Retinal pigment epithelial cell (primary cell): Measurements from ENCODE around the gene RRP9.
A peak's percentile ranks its signal among the peaks of the same experiment; 100 is the strongest.

Source experiments
- DNase-seq: peaks from one replicate; pipeline ENCODE4 v3.0.0-alpha.2; 2010; ENCODE audit warnings: low read depth
- H3K4me3 ChIP-seq: 2 replicates; pipeline ENCODE4 v1.5.1; 2011; ENCODE audit warnings: mild to moderate bottlenecking, low read length, control low read depth, moderate library complexity
- CTCF ChIP-seq: conservative IDR thresholded peaks from 2 replicates; pipeline ENCODE4 v1.5.1; 2011; ENCODE audit warnings: low read depth, low read length, control low read depth, inconsistent platforms

Gene RRP9

GRCh38 chr3:51966016-51966415 is 24.3 kb upstream of the RRP9 start:
- TF ChIP-seq CTCF: no peak
- no peak for DNase-seq
- peak overlapping the region; percentile 81 for H3K4me3 ChIP-seq

GRCh38 chr3:51964521-51964920 is 22.8 kb upstream of the RRP9 start:
- DNase-seq: no peak
- H3K4me3 ChIP-seq: peak overlapping the region; percentile 81
- no peak for TF ChIP-seq CTCF

- H3K4me3 ChIP-seq: peak overlapping the region; percentile 81
- DNase-seq: no peak
- no peak for TF ChIP-seq CTCF
Observed at GRCh38 chr3:51963951-51964451, 22.3 kb upstream of the RRP9 start.

- no peak for TF ChIP-seq CTCF
- H3K4me3 ChIP-seq: no peak overlapping the region
- DNase-seq: no peak
Observed at GRCh38 chr3:51962854-51963530, 21.3 kb upstream of the RRP9 start.

GRCh38 chr3:51961602-51962569 is 20.2 kb upstream of the RRP9 start:
- H3K4me3 ChIP-seq: no peak overlapping the region
- peak; percentile 84 for DNase-seq
- no peak for TF ChIP-seq CTCF

- no peak for DNase-seq
- TF ChIP-seq CTCF: no peak
- H3K4me3 ChIP-seq: no peak overlapping the region
Observed at GRCh38 chr3:51961011-51961410, 19.3 kb upstream of the RRP9 start.
